MCF 10A (cell line): Measurements from ENCODE around the gene DNAJB5. TPM values are rescaled to one million over a fixed set of nuclear protein-coding genes. Genes with fewer than 3 reads are reported as not detected.
"Not testable (repeated sequence)": the region's sequence is repeated elsewhere in the genome, so short reads cannot be mapped to it uniquely, and the experiment has no call there.

Experiments
- BruUV-seq: library from RNA; stranded (reverse); fragments of 400-500 nt; replicated peaks from 2 replicates; lab custom pipeline; 2021; lab: Mats Ljungman, UMichigan
- CTCF ChIA-PET: fragments of 300-600 bp; sonication (Branson Sonifier 250); formaldehyde crosslinking; extraction: SDS; loops from one replicate; lab custom pipeline; 2021; ENCODE audit warnings: antibody characterized with exemption, inconsistent platforms; lab: Yijun Ruan, JAX
- POLR2A ChIA-PET: fragments of 300-600, 350-650 bp; sonication (Branson Sonifier 250); formaldehyde crosslinking; extraction: SDS; loops from one replicate; lab custom pipeline; 2020; ENCODE audit warnings: antibody characterized with exemption, inconsistent platforms; lab: Yijun Ruan, JAX
- DNase-seq: peaks from one replicate; pipeline ENCODE4 v3.0.0-alpha.2; 2018; ENCODE audit not compliant: unreplicated experiment
- H3K27ac Mint-ChIP-seq: one replicate; pipeline ENCODE4 v1.8.0; 2022; ENCODE audit warnings: mild to moderate bottlenecking, low read depth, mixed read lengths; ENCODE audit not compliant: unreplicated experiment
- H3K27me3 Mint-ChIP-seq: one replicate; pipeline ENCODE4 v1.8.0; 2022; ENCODE audit warnings: mixed read lengths; ENCODE audit not compliant: insufficient read depth, unreplicated experiment
- H3K36me3 Mint-ChIP-seq: one replicate; pipeline ENCODE4 v1.8.0; 2022; ENCODE audit warnings: mild to moderate bottlenecking, moderate library complexity, mixed read lengths; ENCODE audit not compliant: insufficient read depth, unreplicated experiment
- H3K4me1 Mint-ChIP-seq: one replicate; pipeline ENCODE4 v1.8.0; 2022; ENCODE audit warnings: mixed read lengths; ENCODE audit not compliant: insufficient read depth, unreplicated experiment
- H3K4me3 Mint-ChIP-seq: one replicate; pipeline ENCODE4 v1.8.0; 2022; ENCODE audit warnings: mild to moderate bottlenecking, moderate library complexity, mixed read lengths; ENCODE audit not compliant: unreplicated experiment
- H3K9me3 Mint-ChIP-seq: one replicate; pipeline ENCODE4 v1.8.0; 2022; ENCODE audit warnings: mixed read lengths; ENCODE audit not compliant: unreplicated experiment
- intact Hi-C: fragments of 100-400 bp; cut with micrococcal nuclease; formaldehyde crosslinking; loops from 2 replicates; pipeline ENCODE4 v1.14.1; 2022
- total RNA-seq: library from RNA; stranded (reverse); gene quantifications from 2 replicates; pipeline ENCODE4 v1.2.3, GENCODE V29; 2022
- TF ChIP-seq, protein P1 (sequence below): fragments of 200-600 bp; IDR thresholded peaks from one replicate; pipeline ENCODE4 v1.8.0; 2022; ENCODE audit warnings: antibody characterized with exemption, mild to moderate bottlenecking; ENCODE audit not compliant: unreplicated experiment

The DNAJB5 gene
- total RNA-seq, 1 experiment from 2014 or later, result 2.2 TPM

- intact Hi-C loops, result no loop called here
- Mint-ChIP-seq H3K9me3 (no peaks in the 10 kb centered on the region), H3K27me3 (no peaks in the 10 kb centered on the region), H3K36me3 (peaks cover 8% of the 10 kb centered on the region), H3K27ac (no peak overlapping the region), H3K4me3 (no peak overlapping the region), H3K4me1 (peaks cover 18% of the 10 kb centered on the region)
- TF ChIP-seq, protein P1, sequence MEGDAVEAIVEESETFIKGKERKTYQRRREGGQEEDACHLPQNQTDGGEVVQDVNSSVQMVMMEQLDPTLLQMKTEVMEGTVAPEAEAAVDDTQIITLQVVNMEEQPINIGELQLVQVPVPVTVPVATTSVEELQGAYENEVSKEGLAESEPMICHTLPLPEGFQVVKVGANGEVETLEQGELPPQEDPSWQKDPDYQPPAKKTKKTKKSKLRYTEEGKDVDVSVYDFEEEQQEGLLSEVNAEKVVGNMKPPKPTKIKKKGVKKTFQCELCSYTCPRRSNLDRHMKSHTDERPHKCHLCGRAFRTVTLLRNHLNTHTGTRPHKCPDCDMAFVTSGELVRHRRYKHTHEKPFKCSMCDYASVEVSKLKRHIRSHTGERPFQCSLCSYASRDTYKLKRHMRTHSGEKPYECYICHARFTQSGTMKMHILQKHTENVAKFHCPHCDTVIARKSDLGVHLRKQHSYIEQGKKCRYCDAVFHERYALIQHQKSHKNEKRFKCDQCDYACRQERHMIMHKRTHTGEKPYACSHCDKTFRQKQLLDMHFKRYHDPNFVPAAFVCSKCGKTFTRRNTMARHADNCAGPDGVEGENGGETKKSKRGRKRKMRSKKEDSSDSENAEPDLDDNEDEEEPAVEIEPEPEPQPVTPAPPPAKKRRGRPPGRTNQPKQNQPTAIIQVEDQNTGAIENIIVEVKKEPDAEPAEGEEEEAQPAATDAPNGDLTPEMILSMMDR, result no peak
- no peak for DNase-seq
- ChIA-PET POLR2A (interaction anchor here (0.6 to 1.6 kb wide), 2 partner anchors 24 to 539 kb away, joined by 4 to 5 read pairs; no protein-coding TSS in a partner anchor), CTCF (interaction anchor here (0.6 to 2.5 kb wide), 4 partner anchors 103 to 242 kb away, joined by 3 to 14 read pairs (median 4); no protein-coding TSS in a partner anchor)
- BruUV-seq, result no TSS peak
Observed at GRCh38 chr9:35002623-35003022, 13.1 kb downstream of the DNAJB5 start.

GRCh38 chr9:35004299-35004698, 14.8 kb downstream of the DNAJB5 start:
- H3K27ac Mint-ChIP-seq, BruUV-seq, CTCF ChIA-PET, H3K4me3 Mint-ChIP-seq, POLR2A ChIA-PET, H3K36me3 Mint-ChIP-seq, H3K27me3 Mint-ChIP-seq, DNase-seq, H3K9me3 Mint-ChIP-seq, intact Hi-C loops: not testable (repeated sequence)
- peaks cover 18% of the 10 kb centered on the region for H3K4me1 Mint-ChIP-seq

DNA sequence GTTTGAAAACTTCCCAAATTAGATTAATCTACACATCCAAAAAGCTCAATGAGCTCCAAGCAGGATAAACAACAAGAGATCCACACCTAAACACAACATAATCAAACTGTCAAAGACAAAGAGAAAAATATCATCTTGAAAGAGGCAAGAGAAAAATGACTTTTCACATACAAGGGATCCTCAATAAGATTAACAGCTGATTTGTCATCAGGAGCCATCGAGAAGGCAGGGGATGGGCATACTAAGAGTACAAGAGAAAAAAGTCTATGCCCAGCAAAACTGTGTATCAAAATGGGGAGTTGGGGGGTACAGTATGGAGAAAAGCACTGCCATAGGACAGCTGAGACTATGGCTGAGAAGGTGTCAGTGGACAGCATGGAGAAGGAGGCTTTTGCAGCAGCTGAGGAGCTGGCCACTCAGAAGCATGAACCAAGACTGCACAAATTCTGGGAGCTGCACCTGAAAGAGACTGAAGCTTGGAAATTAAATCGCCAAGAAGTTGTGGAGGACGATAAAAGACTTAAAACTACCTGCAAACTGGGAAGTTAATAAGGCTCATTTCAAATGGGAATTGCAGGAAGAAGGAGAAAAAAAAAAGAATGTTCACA, 20.9 kb downstream of the DNAJB5 start:
- H3K27ac Mint-ChIP-seq, result no peak overlapping the region
- H3K27me3 Mint-ChIP-seq, result no peaks in the 10 kb centered on the region
- H3K9me3 Mint-ChIP-seq, result peaks cover 16% of the 10 kb centered on the region
- peaks cover 21% of the 10 kb centered on the region for H3K36me3 Mint-ChIP-seq
- no peaks in the 10 kb centered on the region for H3K4me1 Mint-ChIP-seq
- intact Hi-C loops, result no loop called here
- POLR2A ChIA-PET, result interaction anchor here (0.6 to 1.1 kb wide), 3 partner anchors 10 to 91 kb away, joined by 3 read pairs; no protein-coding TSS in a partner anchor
- CTCF ChIA-PET, result interaction anchor here (1.1 kb wide), 2 partner anchors 26 to 41 kb away, joined by 3 to 4 read pairs; no protein-coding TSS in a partner anchor
- TF ChIP-seq, protein P1, result no peak
- no peak overlapping the region for H3K4me3 Mint-ChIP-seq
- no TSS peak for BruUV-seq
- no peak for DNase-seq

DNA sequence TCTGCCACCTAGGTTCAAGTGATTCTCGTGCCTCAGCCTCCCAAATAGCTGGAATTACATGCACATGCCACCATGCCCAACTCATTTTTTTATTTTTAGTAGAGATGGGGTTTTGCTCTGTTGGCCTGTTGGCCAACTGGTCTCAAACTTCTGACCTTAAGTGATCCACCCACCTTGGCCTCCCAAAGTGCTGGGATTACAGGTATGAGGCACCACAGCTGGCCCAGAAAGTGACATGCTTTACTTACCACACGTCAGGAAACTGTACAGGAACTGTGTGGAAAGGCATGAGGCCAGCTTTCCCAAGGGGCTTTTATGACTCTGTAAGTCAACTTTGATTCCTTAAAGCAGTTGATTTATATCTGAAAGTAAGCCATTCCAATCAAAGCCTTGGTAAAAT, 25.0 kb downstream of the DNAJB5 start:
- Mint-ChIP-seq H3K27me3 (no peaks in the 10 kb centered on the region), H3K27ac (no peak overlapping the region), H3K9me3 (peaks cover 16% of the 10 kb centered on the region), H3K36me3 (peaks cover 21% of the 10 kb centered on the region), H3K4me1 (no peaks in the 10 kb centered on the region), H3K4me3 (no peak overlapping the region)
- DNase-seq, result no peak
- intact Hi-C loops, result no loop called here
- ChIA-PET POLR2A (interaction anchor here (0.7 kb wide), 1 partner anchor 14 kb away, joined by 3 read pairs; no protein-coding TSS in a partner anchor), CTCF (interaction anchor here (1.2 kb wide), 1 partner anchor 22 kb away, joined by 4 read pairs; no protein-coding TSS in a partner anchor)
- no TSS peak for BruUV-seq
- TF ChIP-seq, protein P1, result no peak

GRCh38 chr9:35023443-35023842, 33.9 kb downstream of the DNAJB5 start:
- not testable (repeated sequence) for H3K27ac Mint-ChIP-seq
- CTCF ChIA-PET, result interaction anchor here (0.5 kb wide), 1 partner anchor 75 kb away, joined by 3 read pairs; no protein-coding TSS in a partner anchor

More at GRCh38 chr9:35023443-35023842, 33.9 kb downstream of the DNAJB5 start:
- H3K36me3 Mint-ChIP-seq, H3K27me3 Mint-ChIP-seq, H3K9me3 Mint-ChIP-seq, POLR2A ChIA-PET, BruUV-seq, DNase-seq, intact Hi-C loops, H3K4me3 Mint-ChIP-seq: not testable (repeated sequence)
- peaks cover 12% of the 10 kb centered on the region for H3K4me1 Mint-ChIP-seq
